Muscle layer of duodenum (tissue), 2 donors: Measurements from ENCODE around the gene SPSB4.

Experiments
- H3K27ac ChIP-seq: one replicate; pipeline ENCODE4 v1.7.0; 2013; ENCODE audit warnings: mild to moderate bottlenecking, low read length
- H3K27me3 ChIP-seq: one replicate; pipeline ENCODE4 v1.7.0; 2013; ENCODE audit warnings: low read depth, mild to moderate bottlenecking, control low read depth, low read length
- H3K36me3 ChIP-seq, 2 donors: one replicate each; pipeline ENCODE4 v1.7.0; 2013; ENCODE audit warnings: low read length in 2 of 2, control low read depth in 1 of 2, mild to moderate bottlenecking in 1 of 2; ENCODE audit not compliant: insufficient read depth in 2 of 2, control insufficient read depth in 1 of 2
- H3K4me1 ChIP-seq, 2 donors: one replicate each; pipeline ENCODE4 v1.7.0; 2013; ENCODE audit warnings: low read length in 2 of 2, mild to moderate bottlenecking in 2 of 2, control low read depth in 1 of 2, moderate library complexity in 1 of 2; ENCODE audit not compliant: insufficient read depth in 2 of 2, control insufficient read depth in 1 of 2
- H3K4me3 ChIP-seq, 2 donors: one replicate each; pipeline ENCODE4 v1.7.0; 2013; ENCODE audit warnings: low read length in 2 of 2, low read depth in 1 of 2, mild to moderate bottlenecking in 1 of 2
- H3K9me3 ChIP-seq, 2 donors: one replicate each; pipeline ENCODE4 v1.7.0; 2013; ENCODE audit warnings: low read length in 2 of 2, control low read depth in 1 of 2, mild to moderate bottlenecking in 1 of 2; ENCODE audit not compliant: control insufficient read depth in 1 of 2
- donor health status: healthy.

SPSB4 gene

GRCh38 chr3:141124715-141125114 lies 73.6 kb downstream of the SPSB4 start:
- Histone ChIP-seq H3K36me3 (no peaks in the 10 kb centered on the region), H3K4me1 (no peaks in the 10 kb centered on the region), H3K27me3 (no peaks in the 10 kb centered on the region), H3K27ac (no peak overlapping the region), H3K9me3 (no peaks in the 10 kb centered on the region), H3K4me3 (no peak overlapping the region)

- Histone ChIP-seq H3K4me3 (no peak overlapping the region), H3K27me3 (no peaks in the 10 kb centered on the region), H3K9me3 (no peaks in the 10 kb centered on the region), H3K36me3 (no peaks in the 10 kb centered on the region), H3K4me1 (no peaks in the 10 kb centered on the region), H3K27ac (no peak overlapping the region)
These were observed 74.2 kb downstream of the SPSB4 start for GRCh38 chr3:141125351-141125750.

GRCh38 chr3:141126661-141127343 lies 75.7 kb downstream of the SPSB4 start:
- no peak overlapping the region for H3K4me3 ChIP-seq
- no peak overlapping the region for H3K27ac ChIP-seq
- no peaks in the 10 kb centered on the region for H3K4me1 ChIP-seq

GRCh38 chr3:141127344-141128125 lies 76.4 kb downstream of the SPSB4 start:
- Histone ChIP-seq H3K4me3 (no peak overlapping the region), H3K27me3 (no peaks in the 10 kb centered on the region), H3K36me3 (no peaks in the 10 kb centered on the region), H3K4me1 (no peaks in the 10 kb centered on the region), H3K9me3 (peaks cover 0 to 3% of the 10 kb centered on the region in 2 donors), H3K27ac (no peak overlapping the region)

More at GRCh38 chr3:141126661-141127343, 75.7 kb downstream of the SPSB4 start:
- Histone ChIP-seq H3K9me3 (no peaks in the 10 kb centered on the region), H3K36me3 (no peaks in the 10 kb centered on the region), H3K27me3 (no peaks in the 10 kb centered on the region)

- Histone ChIP-seq H3K27me3 (no peaks in the 10 kb centered on the region), H3K36me3 (no peaks in the 10 kb centered on the region), H3K4me1 (no peaks in the 10 kb centered on the region), H3K27ac (no peak overlapping the region), H3K9me3 (peaks cover 0 to 3% of the 10 kb centered on the region in 2 donors), H3K4me3 (no peak overlapping the region)
These were observed 77.1 kb downstream of the SPSB4 start for GRCh38 chr3:141128126-141128777.

GRCh38 chr3:141129049-141129448 lies 77.9 kb downstream of the SPSB4 start:
- no peaks in the 10 kb centered on the region for H3K4me1 ChIP-seq
- H3K27me3 ChIP-seq = no peaks in the 10 kb centered on the region
- peaks cover 0 to 3% of the 10 kb centered on the region in 2 donors for H3K9me3 ChIP-seq
- no peak overlapping the region for H3K4me3 ChIP-seq
- H3K27ac ChIP-seq = no peak overlapping the region
- H3K36me3 ChIP-seq = no peaks in the 10 kb centered on the region

GRCh38 chr3:141129541-141130011 lies 78.4 kb downstream of the SPSB4 start:
- H3K36me3 ChIP-seq = no peaks in the 10 kb centered on the region
- H3K27me3 ChIP-seq = no peaks in the 10 kb centered on the region
- peaks cover 0 to 3% of the 10 kb centered on the region in 2 donors for H3K9me3 ChIP-seq
- H3K4me3 ChIP-seq = no peak overlapping the region
- H3K27ac ChIP-seq = no peak overlapping the region
- H3K4me1 ChIP-seq = no peaks in the 10 kb centered on the region

GRCh38 chr3:141143517-141143916 lies 92.4 kb downstream of the SPSB4 start:
- Histone ChIP-seq H3K9me3 (peaks cover 0 to 10% of the 10 kb centered on the region in 2 donors), H3K36me3 (no peaks in the 10 kb centered on the region), H3K4me3 (no peak overlapping the region), H3K4me1 (no peaks in the 10 kb centered on the region), H3K27me3 (no peaks in the 10 kb centered on the region), H3K27ac (no peak overlapping the region)

GRCh38 chr3:141146979-141147470 lies 95.9 kb downstream of the SPSB4 start:
- H3K4me1 ChIP-seq = no peaks in the 10 kb centered on the region
- H3K27ac ChIP-seq = no peak overlapping the region
- no peaks in the 10 kb centered on the region for H3K36me3 ChIP-seq
- peaks cover 0 to 4% of the 10 kb centered on the region in 2 donors for H3K9me3 ChIP-seq
- H3K27me3 ChIP-seq = no peaks in the 10 kb centered on the region
- no peak overlapping the region for H3K4me3 ChIP-seq

- Histone ChIP-seq H3K9me3 (no peaks in the 10 kb centered on the region), H3K36me3 (no peaks in the 10 kb centered on the region), H3K4me3 (no peak overlapping the region), H3K27ac (no peak overlapping the region), H3K4me1 (no peaks in the 10 kb centered on the region), H3K27me3 (no peaks in the 10 kb centered on the region)
These were observed 96.5 kb downstream of the SPSB4 start for GRCh38 chr3:141147657-141148056.

- H3K27ac ChIP-seq = no peak overlapping the region
- H3K36me3 ChIP-seq = no peaks in the 10 kb centered on the region
- no peaks in the 10 kb centered on the region for H3K27me3 ChIP-seq
- no peaks in the 10 kb centered on the region for H3K4me1 ChIP-seq
- no peaks in the 10 kb centered on the region for H3K9me3 ChIP-seq
- no peak overlapping the region for H3K4me3 ChIP-seq
These were observed 97.0 kb downstream of the SPSB4 start for GRCh38 chr3:141148169-141148568.
